ENCODE results near the gene SLC30A5.
"Not testable (repeated sequence)": the region's sequence is repeated elsewhere in the genome, so short reads cannot be mapped to it uniquely, and the experiment has no call there.

The SLC30A5 gene

GRCh38 chr5:69138766-69139165 lies 45.0 kb downstream of the SLC30A5 start:
- Histone ChIP-seq H3K9ac (ENCODE audit: low read length) (no peak overlapping the region), H4K12ac (ENCODE audit: low read depth, low read length) (no peak overlapping the region), H4K8ac (ENCODE audit: low read depth, low read length) (no peak overlapping the region), H3K18ac (ENCODE audit: low read length) (no peak overlapping the region), H3K27ac (ENCODE audit: low read depth, low read length) (no peak overlapping the region), H3K4ac (ENCODE audit: low read depth, low read length) (no peak overlapping the region), H4K91ac (ENCODE audit: low read depth, low read length) (no peak overlapping the region), H3K27me3 (ENCODE audit: insufficient read depth, low read length) (no peaks in the 10 kb centered on the region), H3K14ac (ENCODE audit: low read length) (no peak overlapping the region), H2BK5ac (ENCODE audit: low read depth, low read length, poor library complexity) (no peak overlapping the region), H2AK5ac (ENCODE audit: low read length) (no peak overlapping the region), H3K79me2 (ENCODE audit: control insufficient read depth, insufficient read depth, low read length, poor library complexity) (no peaks in the 10 kb centered on the region), H3K4me3 (ENCODE audit: low read depth, low read length) (no peak overlapping the region), H3K36me3 (ENCODE audit: control insufficient read depth in 1 of 2, insufficient read depth in 2 of 2, low read length in 2 of 2) (no peaks in the 10 kb centered on the region), H2AFZ (ENCODE audit: insufficient read depth, low read length, poor library complexity) (no peak overlapping the region), H3K9me3 (ENCODE audit: insufficient read depth, low read depth, low read length) (no peaks in the 10 kb centered on the region), H3K4me2 (ENCODE audit: low read length) (no peak overlapping the region), H2BK120ac (ENCODE audit: insufficient read depth, low read length, poor library complexity) (no peak overlapping the region), H2BK12ac (ENCODE audit: low read length) (no peak overlapping the region), H3K79me1 (ENCODE audit: low read length) (no peaks in the 10 kb centered on the region), H3K4me1 (ENCODE audit: control insufficient read depth in 1 of 2, insufficient read depth in 2 of 2, low read length in 2 of 2) (no peaks in the 10 kb centered on the region), H3K23ac (ENCODE audit: low read length) (no peak overlapping the region)
- no peak for DNase-seq
- WGBS (ENCODE audit: extremely low coverage, insufficient coverage, insufficient read length), result no CpG with 5 or more reads among the region's 1 CpG

GRCh38 chr5:69140239-69140638 lies 46.4 kb downstream of the SLC30A5 start:
- H2AK5ac ChIP-seq (ENCODE audit: low read length); H3K4me3 ChIP-seq (ENCODE audit: low read depth, low read length); H3K14ac ChIP-seq (ENCODE audit: low read length); H2BK5ac ChIP-seq (ENCODE audit: low read depth, low read length, poor library complexity); H2BK120ac ChIP-seq (ENCODE audit: insufficient read depth, low read length, poor library complexity); H2BK12ac ChIP-seq (ENCODE audit: low read length); H4K91ac ChIP-seq (ENCODE audit: low read depth, low read length); H3K4ac ChIP-seq (ENCODE audit: low read depth, low read length); H2AFZ ChIP-seq (ENCODE audit: insufficient read depth, low read length, poor library complexity); H3K9me3 ChIP-seq (ENCODE audit: insufficient read depth, low read depth, low read length); H3K27me3 ChIP-seq (ENCODE audit: insufficient read depth, low read length); H3K23ac ChIP-seq (ENCODE audit: low read length); H3K4me2 ChIP-seq (ENCODE audit: low read length); H4K8ac ChIP-seq (ENCODE audit: low read depth, low read length); H3K18ac ChIP-seq (ENCODE audit: low read length); H3K4me1 ChIP-seq (ENCODE audit: control insufficient read depth in 1 of 2, insufficient read depth in 2 of 2, low read length in 2 of 2); H3K9ac ChIP-seq (ENCODE audit: low read length); H3K79me1 ChIP-seq (ENCODE audit: low read length); H3K79me2 ChIP-seq (ENCODE audit: control insufficient read depth, insufficient read depth, low read length, poor library complexity); H4K12ac ChIP-seq (ENCODE audit: low read depth, low read length); H3K27ac ChIP-seq (ENCODE audit: low read depth, low read length); H3K36me3 ChIP-seq (ENCODE audit: control insufficient read depth in 1 of 2, insufficient read depth in 2 of 2, low read length in 2 of 2); DNase-seq: not testable (repeated sequence)
- no CpG with 5 or more reads among the region's 4 CpGs for WGBS (ENCODE audit: extremely low coverage, insufficient coverage, insufficient read length)

- Histone ChIP-seq H3K79me1 (ENCODE audit: low read length) (no peaks in the 10 kb centered on the region), H3K4me3 (ENCODE audit: low read depth, low read length) (no peak overlapping the region), H2AK5ac (ENCODE audit: low read length) (no peak overlapping the region), H2BK12ac (ENCODE audit: low read length) (no peak overlapping the region), H3K9me3 (ENCODE audit: insufficient read depth, low read depth, low read length) (no peaks in the 10 kb centered on the region), H3K36me3 (ENCODE audit: control insufficient read depth in 1 of 2, insufficient read depth in 2 of 2, low read length in 2 of 2) (no peaks in the 10 kb centered on the region), H2BK5ac (ENCODE audit: low read depth, low read length, poor library complexity) (no peak overlapping the region), H3K4me2 (ENCODE audit: low read length) (no peak overlapping the region), H3K4ac (ENCODE audit: low read depth, low read length) (no peak overlapping the region), H4K12ac (ENCODE audit: low read depth, low read length) (no peak overlapping the region), H2AFZ (ENCODE audit: insufficient read depth, low read length, poor library complexity) (no peak overlapping the region), H4K8ac (ENCODE audit: low read depth, low read length) (no peak overlapping the region), H3K27me3 (ENCODE audit: insufficient read depth, low read length) (no peaks in the 10 kb centered on the region), H3K18ac (ENCODE audit: low read length) (no peak overlapping the region), H2BK120ac (ENCODE audit: insufficient read depth, low read length, poor library complexity) (no peak overlapping the region), H3K27ac (ENCODE audit: low read depth, low read length) (no peak overlapping the region), H3K79me2 (ENCODE audit: control insufficient read depth, insufficient read depth, low read length, poor library complexity) (no peaks in the 10 kb centered on the region), H3K14ac (ENCODE audit: low read length) (no peak overlapping the region), H3K23ac (ENCODE audit: low read length) (no peak overlapping the region), H3K9ac (ENCODE audit: low read length) (no peak overlapping the region), H4K91ac (ENCODE audit: low read depth, low read length) (no peak overlapping the region), H3K4me1 (ENCODE audit: control insufficient read depth in 1 of 2, insufficient read depth in 2 of 2, low read length in 2 of 2) (no peaks in the 10 kb centered on the region)
- no peak for DNase-seq
- no CpG with 5 or more reads among the region's 1 CpG for WGBS (ENCODE audit: extremely low coverage, insufficient coverage, insufficient read length)
Observed at GRCh38 chr5:69140827-69141226, 47.0 kb downstream of the SLC30A5 start.

- peak; percentile 66 to 67 for DNase-seq
- not testable (repeated sequence) for H2AK5ac ChIP-seq (ENCODE audit: low read length); H3K4me1 ChIP-seq (ENCODE audit: control insufficient read depth in 1 of 2, insufficient read depth in 2 of 2, low read length in 2 of 2); H4K12ac ChIP-seq (ENCODE audit: low read depth, low read length); H3K18ac ChIP-seq (ENCODE audit: low read length); H3K9me3 ChIP-seq (ENCODE audit: insufficient read depth, low read depth, low read length); H2BK5ac ChIP-seq (ENCODE audit: low read depth, low read length, poor library complexity); H3K4ac ChIP-seq (ENCODE audit: low read depth, low read length); H4K8ac ChIP-seq (ENCODE audit: low read depth, low read length); H3K79me2 ChIP-seq (ENCODE audit: control insufficient read depth, insufficient read depth, low read length, poor library complexity); H3K27me3 ChIP-seq (ENCODE audit: insufficient read depth, low read length); H3K14ac ChIP-seq (ENCODE audit: low read length); H3K23ac ChIP-seq (ENCODE audit: low read length); H2BK120ac ChIP-seq (ENCODE audit: insufficient read depth, low read length, poor library complexity); H2BK12ac ChIP-seq (ENCODE audit: low read length); H3K79me1 ChIP-seq (ENCODE audit: low read length); H3K4me2 ChIP-seq (ENCODE audit: low read length); H3K4me3 ChIP-seq (ENCODE audit: low read depth, low read length); H3K36me3 ChIP-seq (ENCODE audit: control insufficient read depth in 1 of 2, insufficient read depth in 2 of 2, low read length in 2 of 2); H3K27ac ChIP-seq (ENCODE audit: low read depth, low read length); H3K9ac ChIP-seq (ENCODE audit: low read length); H2AFZ ChIP-seq (ENCODE audit: insufficient read depth, low read length, poor library complexity); H4K91ac ChIP-seq (ENCODE audit: low read depth, low read length)
- no CpG with 5 or more reads among the region's 7 CpGs for WGBS (ENCODE audit: extremely low coverage, insufficient coverage, insufficient read length)
Observed at GRCh38 chr5:69148576-69148975, 54.8 kb downstream of the SLC30A5 start.
